ENCODE results near the gene CCDC102A.
"Not testable (repeated sequence)": the region's sequence is repeated elsewhere in the genome, so short reads cannot be mapped to it uniquely, and the experiment has no call there.

CCDC102A gene

DNA sequence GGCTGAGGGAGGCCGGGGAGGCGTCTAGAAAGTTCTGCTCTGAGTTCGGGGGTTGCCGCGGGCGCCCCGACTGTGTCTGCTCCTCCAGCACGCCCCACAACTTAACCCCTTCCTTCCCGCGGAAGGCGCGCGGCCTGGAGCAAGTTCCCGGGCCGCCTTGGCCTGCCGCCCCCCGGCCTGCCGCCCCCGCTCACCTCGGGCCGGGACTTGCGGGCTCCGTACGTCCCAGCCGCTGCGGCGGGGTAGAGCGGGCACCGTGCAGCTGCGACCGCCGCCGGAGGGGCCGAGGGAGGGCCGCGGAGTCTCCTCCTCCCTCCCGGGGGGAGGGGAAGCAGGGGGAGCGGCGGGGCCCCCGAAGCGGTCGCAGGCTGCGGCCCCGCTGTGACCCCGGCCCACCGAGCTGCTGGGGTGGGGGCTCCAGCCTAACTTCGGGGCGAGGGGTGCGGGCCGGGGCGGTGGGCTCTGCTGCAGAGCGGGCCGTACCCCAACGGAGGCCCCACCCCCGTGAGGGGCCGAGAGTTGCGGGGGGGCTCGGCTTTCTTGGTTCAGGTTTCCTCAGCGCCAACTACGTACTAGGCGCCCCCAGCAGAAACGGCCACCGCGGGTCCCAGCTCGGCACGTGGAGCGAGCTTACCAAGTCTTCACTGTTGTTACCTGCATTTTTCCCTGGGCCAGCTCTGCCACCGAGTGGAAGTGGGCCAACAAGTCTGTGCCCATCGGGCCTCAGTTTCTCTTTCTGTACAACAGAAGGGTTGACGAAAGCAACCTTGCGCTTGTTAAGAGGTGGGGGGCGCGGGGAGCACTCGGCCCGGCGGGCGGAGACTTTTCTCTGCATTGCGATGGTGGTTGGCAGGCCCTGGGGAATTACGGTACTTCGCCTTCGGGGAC is at the start of gene CCDC102A:
Gene CCDC102A, minus strand, starts transcription at position 266 of the 888 bp plus-strand sequence. CDS start 7,394 bp downstream, outside the sequence.
- DNase-seq (ENCODE audit: low read depth, low spot score): no peak

DNA sequence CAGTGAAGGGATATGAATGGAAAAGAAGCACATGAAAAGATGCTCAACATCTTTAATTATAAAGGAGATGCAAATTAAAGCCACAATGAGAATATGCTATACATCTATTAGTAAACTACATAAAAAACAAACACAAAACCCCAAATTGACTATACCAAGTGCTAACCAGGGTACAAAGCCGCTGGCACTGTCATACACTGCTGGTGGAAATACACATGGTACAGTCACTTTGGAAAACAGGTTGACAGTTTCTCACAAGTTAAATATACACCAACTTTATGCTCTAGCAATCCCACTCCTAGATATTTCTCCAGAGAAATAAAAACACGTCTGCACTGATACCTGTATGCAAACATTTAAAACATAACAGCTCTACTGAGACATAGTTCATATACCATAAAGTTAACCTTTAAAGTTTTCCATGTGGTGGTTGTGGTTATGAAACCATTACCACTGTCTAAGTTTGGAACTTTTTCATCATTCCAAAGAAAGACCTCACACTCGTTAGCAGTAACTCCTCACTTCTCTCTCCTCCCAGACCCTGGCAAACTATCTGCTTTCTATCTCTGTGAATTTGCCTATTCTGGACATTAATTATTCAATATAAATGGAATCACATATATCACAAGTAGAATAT is 48.8 kb upstream of the CCDC102A start:
- no peak for DNase-seq (ENCODE audit: low read depth, low spot score)

DNA sequence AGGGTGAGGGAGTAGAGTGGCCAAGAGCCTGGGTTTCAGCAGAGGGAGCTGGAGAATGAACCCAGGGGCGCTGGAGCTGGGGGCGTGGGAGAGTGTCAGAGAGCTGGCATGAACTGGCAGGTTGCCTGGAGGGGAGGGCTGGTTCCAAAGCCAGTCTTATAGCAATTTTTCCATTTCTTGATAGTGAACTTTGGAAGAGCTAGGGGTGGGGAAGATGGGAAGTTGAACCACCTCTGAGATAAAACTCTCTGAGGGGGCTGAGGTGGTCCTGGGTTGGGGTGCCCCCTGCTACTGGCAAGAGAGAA is 42.9 kb upstream of the CCDC102A start:
- no peak for DNase-seq (ENCODE audit: low read depth, low spot score)

DNA sequence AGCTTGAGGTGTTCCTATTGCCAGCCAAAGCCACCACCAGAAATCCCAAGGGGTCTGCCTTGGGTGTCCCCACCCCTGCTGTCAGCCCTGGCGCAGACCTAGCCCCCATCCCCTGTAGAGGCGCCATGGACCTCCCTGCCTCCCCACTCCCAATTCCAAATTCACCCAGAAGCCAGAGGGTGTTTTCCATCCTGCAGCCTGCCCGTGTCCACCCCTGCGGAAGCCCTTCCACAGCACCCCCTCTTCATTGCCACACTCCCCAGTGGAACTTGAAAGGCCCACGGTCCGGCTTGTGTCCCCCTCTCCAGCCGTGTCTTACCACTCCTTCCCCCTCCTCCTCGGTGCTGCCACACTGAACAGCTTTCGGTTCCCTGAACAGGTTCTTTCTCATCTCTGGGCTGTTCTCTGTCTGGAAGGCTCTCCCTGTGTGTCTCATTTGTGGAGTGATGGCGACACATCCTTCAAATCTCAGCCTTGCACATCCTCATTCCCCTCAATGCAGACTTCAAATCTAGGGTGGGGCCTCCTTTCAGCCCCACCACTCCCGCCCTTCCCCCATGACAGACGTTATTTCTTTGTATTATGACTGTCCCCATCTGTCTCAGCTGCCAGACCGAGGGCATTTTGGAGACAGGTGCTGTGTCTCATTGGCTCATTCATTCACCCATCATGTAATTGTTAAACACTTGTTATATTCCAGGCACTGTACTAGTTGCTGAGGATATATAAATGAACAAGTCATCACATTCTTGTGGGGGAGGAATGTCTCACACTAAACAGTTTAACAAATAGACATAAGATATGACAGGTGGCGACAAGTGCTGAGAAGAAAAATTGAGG is 42.4 kb upstream of the CCDC102A start:
- no peak for DNase-seq (ENCODE audit: low read depth, low spot score)

DNA sequence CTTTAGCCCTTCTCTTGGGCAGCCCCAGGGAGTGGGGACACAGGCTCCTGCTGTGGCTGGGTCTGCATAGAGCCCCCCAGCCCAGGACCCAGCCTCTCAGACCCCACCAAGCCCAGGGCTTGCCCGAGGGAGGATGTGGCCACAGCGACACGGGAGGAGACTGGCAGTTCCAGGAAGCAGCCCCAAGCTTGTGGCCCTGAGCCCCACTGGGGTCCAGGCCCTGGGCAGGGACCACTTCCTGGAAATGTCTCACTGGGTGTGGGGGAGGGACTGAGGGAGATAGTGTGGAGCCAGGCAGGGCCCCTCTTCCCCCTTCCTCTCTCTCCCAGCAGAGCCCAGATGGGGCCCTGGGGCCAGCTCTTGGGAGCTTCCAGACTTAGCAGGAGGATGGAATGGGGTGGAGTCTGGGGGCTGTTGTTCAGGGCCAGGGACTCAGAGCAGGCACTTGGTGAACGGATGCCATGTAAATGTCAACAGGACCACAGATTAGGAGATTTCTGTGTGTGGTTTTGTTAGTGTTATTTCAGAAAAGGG is 41.4 kb upstream of the CCDC102A start:
- DNase-seq (ENCODE audit: low read depth, low spot score): no peak

DNA sequence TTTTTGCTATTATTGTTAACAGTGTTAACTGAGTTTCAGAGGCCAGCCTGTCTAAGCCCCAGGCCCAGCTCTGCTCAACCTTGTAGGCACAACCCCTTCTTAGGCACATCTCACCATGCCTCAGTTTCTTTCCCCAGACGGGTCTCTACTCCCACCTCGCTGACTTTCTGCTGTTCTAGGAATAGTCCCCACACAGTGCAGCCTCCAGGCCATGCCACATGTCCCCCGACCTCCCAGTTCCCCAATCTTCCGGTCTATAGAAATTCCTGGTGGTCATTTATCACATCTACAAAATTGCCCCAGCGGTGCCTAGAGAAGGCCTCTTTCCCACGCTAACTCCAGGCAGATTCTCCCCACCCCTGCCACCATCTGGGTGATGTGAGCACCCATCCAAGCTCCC is 40.8 kb upstream of the CCDC102A start:
- no peak for DNase-seq (ENCODE audit: low read depth, low spot score)

DNA sequence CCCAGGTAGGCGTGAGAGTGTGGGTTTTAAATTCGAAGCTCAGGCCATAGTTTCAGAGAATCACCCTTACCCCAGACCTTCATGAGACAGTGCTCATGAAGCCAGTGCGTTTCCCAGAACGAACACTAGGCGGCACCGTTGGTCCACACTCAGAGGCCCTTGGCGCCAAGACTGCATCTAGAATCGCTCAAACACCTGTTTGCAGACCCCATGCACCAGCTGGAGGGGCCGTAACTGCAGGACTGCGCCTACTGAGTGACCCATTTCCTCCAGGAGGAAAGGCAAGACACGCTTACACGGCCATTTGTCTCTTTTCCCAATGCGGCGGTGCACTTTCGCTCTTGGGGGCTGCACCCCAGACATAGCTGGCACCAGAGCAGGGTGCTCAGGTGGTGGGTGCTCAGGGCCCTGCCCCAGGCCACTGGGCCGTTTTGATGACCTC is 40.1 kb upstream of the CCDC102A start:
- peak; percentile 39 for DNase-seq (ENCODE audit: low read depth, low spot score)

DNA sequence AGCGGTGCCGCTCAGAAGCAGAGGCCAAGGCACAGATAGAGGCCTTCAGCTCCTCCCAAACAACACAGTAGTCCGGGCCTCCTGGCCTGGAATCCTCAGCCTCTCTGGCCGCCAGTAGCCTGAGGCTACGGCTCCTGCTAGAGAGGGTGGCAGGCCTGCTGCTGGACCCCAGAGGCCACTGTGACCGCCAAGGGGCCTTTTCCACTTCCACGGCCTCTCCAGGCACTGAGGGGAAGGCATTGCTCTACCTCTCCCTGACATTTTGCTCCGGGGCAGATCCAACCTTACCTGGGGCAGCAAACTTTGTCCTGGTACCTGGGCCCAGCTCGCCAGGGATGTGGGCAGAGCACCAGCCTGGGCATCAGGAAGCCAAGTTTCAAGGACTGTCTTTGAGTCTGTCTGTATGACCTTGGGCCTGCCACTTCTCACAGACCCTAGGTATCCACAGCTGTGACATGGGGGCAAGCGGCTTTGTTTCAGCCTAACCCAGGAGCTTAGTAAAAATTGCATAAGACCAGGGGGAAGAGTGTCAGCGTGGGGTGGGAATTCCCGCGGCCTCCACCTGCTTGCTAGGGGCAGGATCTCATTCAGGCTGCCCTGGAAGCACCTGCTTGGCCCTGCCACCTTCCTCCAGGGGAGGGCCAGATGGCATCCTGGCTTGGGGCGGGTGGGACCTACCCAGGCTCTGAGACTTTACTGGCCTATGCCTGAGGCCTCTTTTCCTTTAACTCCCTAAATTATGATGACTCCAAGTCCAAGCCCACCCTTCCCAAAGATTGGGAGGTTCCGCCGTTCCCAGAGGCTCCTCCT is 39.3 kb upstream of the CCDC102A start:
- DNase-seq (ENCODE audit: low read depth, low spot score): no peak

DNA sequence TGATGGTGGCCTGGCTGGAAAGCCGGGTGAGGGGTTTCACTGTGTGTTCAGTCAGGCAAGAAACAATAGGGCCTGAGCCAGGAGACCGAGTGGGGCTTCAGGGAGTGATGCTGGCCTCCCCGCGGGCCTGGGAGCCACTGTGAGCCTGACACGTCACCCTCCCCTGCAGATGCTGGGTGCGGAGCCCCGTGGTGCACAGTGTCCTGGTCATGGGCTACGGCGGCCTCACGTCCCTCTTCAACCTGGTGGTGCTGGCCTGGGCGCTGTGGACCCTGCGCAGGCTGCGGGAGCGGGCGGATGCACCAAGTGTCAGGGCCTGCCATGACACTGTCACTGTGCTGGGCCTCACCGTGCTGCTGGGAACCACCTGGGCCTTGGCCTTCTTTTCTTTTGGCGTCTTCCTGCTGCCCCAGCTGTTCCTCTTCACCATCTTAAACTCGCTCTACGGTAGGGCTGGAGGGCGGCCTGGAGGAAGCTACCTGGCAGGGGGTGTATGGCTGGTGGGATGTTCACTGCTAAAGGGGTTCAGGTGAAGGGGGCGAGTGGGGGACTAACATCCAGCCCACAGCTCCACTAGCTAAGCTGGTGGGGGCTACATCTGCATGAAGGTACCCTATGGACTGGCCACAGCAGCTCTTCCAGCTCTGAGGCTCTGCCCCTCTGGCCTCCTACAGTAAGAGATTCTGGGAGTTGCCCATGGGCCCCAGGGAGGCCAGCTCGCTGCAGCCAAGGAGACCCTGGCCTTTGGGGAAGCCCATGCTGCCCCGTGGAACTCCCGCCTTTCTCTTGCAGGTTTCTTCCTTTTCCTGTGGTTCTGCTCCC is 38.5 kb upstream of the CCDC102A start:
- DNase-seq (ENCODE audit: low read depth, low spot score): no peak

DNA sequence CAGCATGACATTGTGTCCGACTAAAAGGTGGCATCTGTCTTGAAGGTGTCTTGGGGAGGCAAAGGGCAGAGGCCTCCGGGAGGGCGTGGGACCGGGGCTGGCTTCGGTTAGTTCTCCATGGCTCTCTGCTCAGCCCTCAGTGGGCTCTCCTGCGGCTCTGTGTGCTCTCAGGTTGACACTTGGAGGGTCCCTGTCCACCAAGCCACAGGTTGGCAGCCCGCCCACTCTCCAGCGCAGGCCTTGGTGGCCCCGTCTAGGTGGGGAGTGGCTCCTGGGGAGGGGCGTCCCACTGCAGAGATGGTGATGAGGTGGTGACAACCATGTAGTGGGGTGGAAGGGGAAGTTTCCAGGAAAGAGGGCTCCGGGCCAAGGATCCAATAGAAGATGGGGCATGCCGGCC is 37.7 kb upstream of the CCDC102A start:
- no peak for DNase-seq (ENCODE audit: low read depth, low spot score)

DNA sequence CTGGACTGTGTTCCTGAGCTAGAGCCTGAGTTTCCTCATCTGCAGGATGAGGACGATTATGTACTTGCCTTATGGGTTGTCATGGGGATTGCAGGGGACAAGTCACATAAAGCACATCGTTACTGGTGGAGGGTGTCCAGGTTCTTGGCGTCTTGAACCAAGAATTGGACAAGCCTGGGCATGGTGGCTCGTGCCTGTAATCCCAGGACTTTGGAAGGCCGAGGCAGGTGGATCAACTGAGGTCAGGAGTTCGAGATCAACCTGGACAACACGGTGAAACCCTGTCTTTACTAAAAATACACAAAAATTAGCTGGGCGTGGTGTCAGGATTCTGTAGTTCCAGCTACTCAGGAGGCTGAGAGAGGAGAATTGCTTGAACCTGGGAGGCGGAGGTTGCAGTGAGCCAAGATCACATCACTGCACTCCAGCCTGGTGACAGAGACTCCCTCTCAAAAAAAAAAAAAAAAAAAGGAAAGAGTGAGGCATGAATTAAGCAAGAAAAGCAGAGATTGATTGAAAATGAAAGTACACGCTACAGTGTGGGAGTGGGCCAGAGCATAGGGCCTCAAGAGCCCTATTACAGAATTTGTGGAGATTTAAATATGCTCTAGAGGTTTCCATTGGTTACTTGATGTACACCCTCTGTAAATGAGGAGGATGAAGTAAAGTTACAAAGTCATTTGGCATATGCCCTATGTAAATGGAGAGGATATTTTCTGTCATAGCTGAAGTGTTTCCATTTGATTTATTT is 36.8 kb upstream of the CCDC102A start:
- DNase-seq (ENCODE audit: low read depth, low spot score): no peak

DNA sequence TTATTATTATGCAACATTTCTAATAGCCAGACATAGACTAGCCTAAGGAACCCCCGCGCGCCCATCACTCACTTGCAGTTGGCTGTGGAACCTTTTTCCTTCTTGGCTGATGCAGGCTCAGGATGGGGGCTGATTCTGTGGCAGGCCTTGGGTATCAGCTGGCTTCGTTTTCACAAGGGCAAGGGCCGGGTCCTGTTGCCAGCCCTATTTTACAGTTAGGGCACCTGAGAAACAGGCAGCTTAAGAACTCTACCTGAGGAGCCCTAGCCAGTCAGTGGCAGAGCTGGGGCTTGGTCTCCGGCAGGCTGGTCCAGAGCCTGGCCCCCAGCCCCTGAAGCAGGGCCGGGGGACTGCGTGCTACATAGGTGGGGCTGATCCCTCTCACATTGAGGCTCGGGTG is 34.7 kb upstream of the CCDC102A start:
- no peak for DNase-seq (ENCODE audit: low read depth, low spot score)

DNA sequence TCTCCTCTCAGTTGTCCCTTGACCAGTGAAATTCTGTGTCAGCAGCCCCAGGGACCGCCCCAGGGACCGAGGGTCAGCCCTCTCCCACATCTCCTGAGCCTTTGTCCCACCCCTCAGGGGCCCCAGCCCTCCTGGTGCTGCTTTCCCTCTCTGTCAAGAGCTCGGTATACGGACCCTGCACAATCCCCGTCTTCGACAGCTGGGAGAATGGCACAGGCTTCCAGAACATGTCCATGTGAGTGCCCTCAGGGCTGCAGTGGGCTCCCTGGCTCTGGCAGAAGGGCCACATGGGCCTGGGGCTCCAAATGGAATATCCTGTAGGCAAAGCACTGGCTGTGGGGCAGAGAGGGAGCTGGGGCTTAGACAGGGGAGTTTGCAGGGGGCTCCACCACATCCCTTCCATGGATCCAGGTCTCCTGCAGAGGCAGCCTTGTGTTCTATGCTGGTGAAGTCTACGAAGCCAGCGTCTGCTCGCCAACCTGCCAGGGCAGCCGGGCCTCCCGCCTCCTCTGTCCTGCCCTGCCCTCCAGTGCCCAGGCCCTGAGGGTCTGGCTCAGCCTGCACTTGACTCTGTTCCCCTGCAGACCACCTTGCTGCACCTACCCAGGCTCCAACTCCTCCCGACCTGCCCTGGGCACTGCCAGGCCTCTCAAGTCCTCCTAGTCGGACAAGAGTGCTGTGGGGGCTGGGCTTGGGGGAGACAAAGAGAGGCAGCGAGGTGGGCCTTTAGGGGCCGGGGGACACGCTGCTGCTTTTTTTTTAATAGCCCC is 34.1 kb upstream of the CCDC102A start:
- DNase-seq (ENCODE audit: low read depth, low spot score): no peak

DNA sequence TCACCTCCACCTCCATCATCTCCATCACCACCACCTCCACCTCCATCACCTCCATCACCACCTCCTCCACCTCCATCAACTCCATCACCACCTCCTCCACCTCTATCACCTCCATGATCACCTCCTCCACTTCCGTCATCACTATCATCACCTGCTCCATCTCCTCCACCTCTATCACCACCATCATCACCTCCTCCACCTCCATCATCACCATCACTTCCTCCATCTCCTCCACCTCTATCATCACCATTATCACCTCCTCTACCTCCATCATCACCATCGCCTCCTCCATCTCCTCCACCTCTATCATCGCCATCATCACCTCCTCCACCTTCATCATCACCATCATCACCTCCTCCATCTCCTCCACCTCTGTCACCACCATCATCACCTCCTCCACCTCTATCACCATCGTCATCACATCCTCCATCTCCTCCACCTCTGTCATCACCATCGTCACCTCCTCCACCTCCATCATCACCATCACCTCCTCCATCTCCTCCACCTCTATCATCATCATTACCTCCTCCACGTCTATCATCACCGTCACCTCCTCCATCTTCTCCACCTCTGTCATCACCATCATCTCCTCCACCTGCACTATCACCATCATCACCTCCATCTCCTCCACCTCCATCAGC is 33.1 kb upstream of the CCDC102A start:
- DNase-seq (ENCODE audit: low read depth, low spot score): no peak

DNA sequence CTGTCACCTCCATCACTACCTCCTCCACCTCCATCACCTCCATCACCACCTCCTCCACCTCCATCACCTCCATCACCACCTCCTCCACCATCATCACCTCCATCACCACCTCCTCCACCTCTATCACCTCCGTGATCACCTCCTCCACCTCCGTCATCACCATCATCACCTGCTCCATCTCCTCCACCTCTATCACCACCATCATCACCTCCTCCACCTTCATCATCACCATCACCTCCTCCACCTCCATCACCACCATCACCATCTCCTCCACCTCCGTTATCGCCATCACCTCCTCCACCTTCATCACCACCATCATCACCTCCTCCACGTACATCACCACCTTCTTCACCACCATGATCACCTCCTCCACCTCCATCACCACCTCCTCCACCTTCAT is 32.4 kb upstream of the CCDC102A start:
- DNase-seq (ENCODE audit: low read depth, low spot score): not testable (repeated sequence)

DNA sequence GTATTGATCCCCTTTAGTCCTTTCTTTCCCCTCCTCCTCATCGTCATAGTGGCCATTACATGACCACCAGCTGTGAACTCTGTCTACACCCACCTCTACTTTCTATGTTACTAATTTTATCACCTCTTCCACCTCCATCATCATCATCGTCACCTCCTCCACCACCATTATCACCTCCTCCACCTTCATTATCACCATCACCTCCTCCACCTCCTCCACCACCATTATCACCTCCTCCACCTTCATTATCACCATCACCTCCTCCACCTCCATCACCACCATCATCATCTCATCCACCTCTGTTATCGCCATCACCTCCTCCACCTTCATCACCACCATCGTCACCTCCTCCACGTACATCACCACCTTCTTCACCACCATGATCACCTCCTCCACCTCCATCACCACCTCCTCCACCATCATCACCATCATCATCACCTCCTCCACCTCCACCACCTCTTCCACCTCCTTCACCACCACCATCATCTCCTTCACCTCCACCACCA is 31.9 kb upstream of the CCDC102A start:
- DNase-seq (ENCODE audit: low read depth, low spot score): no peak

DNA sequence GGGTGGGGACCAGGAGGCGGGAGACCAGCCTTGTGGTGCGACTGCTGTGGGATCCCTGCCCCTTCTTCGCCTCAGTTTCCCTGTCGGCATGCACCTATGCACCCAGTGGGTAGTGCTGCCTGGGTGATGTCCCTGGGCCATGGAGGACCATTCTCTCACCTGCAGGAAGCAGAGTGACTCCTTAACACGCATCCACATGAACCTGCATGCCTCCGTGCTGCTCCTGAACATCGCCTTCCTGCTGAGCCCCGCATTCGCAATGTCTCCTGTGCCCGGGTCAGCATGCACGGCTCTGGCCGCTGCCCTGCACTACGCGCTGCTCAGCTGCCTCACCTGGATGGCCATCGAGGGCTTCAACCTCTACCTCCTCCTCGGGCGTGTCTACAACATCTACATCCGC is 31.3 kb upstream of the CCDC102A start:
- DNase-seq (ENCODE audit: low read depth, low spot score): no peak

DNA sequence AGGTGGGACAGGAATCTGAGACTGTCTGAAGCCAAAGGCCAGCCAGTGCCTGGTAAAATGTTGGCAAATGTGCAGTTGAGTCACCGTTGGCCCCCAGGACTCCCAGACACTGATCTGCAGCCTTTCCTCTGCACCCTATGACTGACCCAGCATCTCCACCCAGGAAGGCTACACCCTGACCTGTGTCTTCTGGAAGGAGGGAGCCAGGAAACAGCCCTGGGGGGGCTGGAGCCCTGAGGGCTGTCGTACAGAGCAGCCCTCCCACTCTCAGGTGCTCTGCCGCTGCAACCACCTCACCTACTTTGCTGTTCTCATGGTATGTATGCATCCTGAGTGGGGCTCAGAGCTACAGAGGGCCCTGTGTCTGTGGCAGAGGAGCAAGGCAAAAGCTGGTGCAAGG is 30.1 kb upstream of the CCDC102A start:
- no peak for DNase-seq (ENCODE audit: low read depth, low spot score)
